KMS-11 (cell line): ENCODE measurements around the gene KRTCAP2.
"Not testable (repeated sequence)": the region's sequence is repeated elsewhere in the genome, so short reads cannot be mapped to it uniquely, and the experiment has no call there.

Source experiments
- H2AFZ ChIP-seq: fragments of 200-600 bp; sonication (generic); 2 replicates; pipeline ENCODE4 v1.6.1; 2016; ENCODE audit warnings: antibody characterized with exemption, mixed run types, low read depth
- H3K27ac ChIP-seq: fragments of 200-600 bp; sonication (generic); 2 replicates; pipeline ENCODE4 v1.6.1; 2016; ENCODE audit warnings: mild to moderate bottlenecking, mixed run types
- H3K27me3 ChIP-seq: fragments of 200-600 bp; sonication (generic); 2 replicates; pipeline ENCODE4 v1.6.1; 2017; ENCODE audit warnings: mild to moderate bottlenecking, low read depth, mixed run types, moderate library complexity; ENCODE audit not compliant: insufficient read depth
- H3K36me3 ChIP-seq: fragments of 200-600 bp; sonication (generic); 2 replicates; pipeline ENCODE4 v1.6.1; 2017; ENCODE audit warnings: mild to moderate bottlenecking, mixed run types; ENCODE audit not compliant: insufficient read depth
- H3K4me1 ChIP-seq: fragments of 200-600 bp; sonication (generic); 2 replicates; pipeline ENCODE4 v1.6.1; 2016; ENCODE audit warnings: mild to moderate bottlenecking, low read depth, mixed run types; ENCODE audit not compliant: poor library complexity, severe bottlenecking
- H3K4me2 ChIP-seq: fragments of 200-600 bp; sonication (generic); 2 replicates; pipeline ENCODE4 v1.7.0; 2016; ENCODE audit warnings: mild to moderate bottlenecking, mixed run types
- H3K4me3 ChIP-seq: fragments of 200-600 bp; sonication (generic); IDR thresholded peaks from 2 replicates; pipeline ENCODE4 v1.6.1; 2017; ENCODE audit warnings: low read depth, low read length, mixed read lengths; ENCODE audit not compliant: insufficient read depth
- H3K79me2 ChIP-seq: fragments of 200-600 bp; sonication (generic); 2 replicates; pipeline ENCODE4 v1.6.1; 2016; ENCODE audit warnings: low read depth, mixed run types; ENCODE audit not compliant: insufficient read depth
- H3K9ac ChIP-seq: fragments of 200-600 bp; sonication (generic); 2 replicates; pipeline ENCODE4 v1.6.1; 2016; ENCODE audit warnings: mild to moderate bottlenecking, mixed run types
- H4K20me1 ChIP-seq: fragments of 200-600 bp; sonication (generic); 2 replicates; pipeline ENCODE4 v1.6.1; 2016; ENCODE audit warnings: mild to moderate bottlenecking, mixed run types; ENCODE audit not compliant: insufficient read depth
- CTCF ChIP-seq: fragments of 200-600 bp; sonication (generic); conservative IDR thresholded peaks from 2 replicates; pipeline ENCODE4 v1.6.1; 2017; ENCODE audit warnings: low read depth, mild to moderate bottlenecking, antibody characterized with exemption, low read length, moderate library complexity, mixed read lengths

The KRTCAP2 gene

GRCh38 chr1:155172732-155173477 lies at the start of gene KRTCAP2:
Gene KRTCAP2 (minus strand): TSS chr1:155173304. CDS start chr1:155173224, 80 bp downstream.
- Histone ChIP-seq H3K36me3 (no peaks in the 10 kb centered on the region; the same call in 1 of the 2 replicates), H3K4me3 (peak within 1 kb of the TSS; percentile 92), H3K9ac (peak within 1 kb of the TSS; percentile 74), H3K27me3 (no peaks in the 10 kb centered on the region), H3K4me1 (peaks cover 41% of the 10 kb centered on the region), H4K20me1 (no peaks in the 10 kb centered on the region), H3K79me2 (peaks cover 18% of the 10 kb centered on the region), H3K4me2 (peak within 1 kb of the TSS; percentile 97), H2AFZ (peak within 1 kb of the TSS; percentile 68), H3K27ac (peak within 1 kb of the TSS; percentile 53)
- TF ChIP-seq CTCF, result peak; percentile 100

- not testable (repeated sequence) for H3K4me2 ChIP-seq
Measured at GRCh38 chr1:155220211-155220965, 47.3 kb upstream of the KRTCAP2 start.

GRCh38 chr1:155219592-155220031 lies 46.5 kb upstream of the KRTCAP2 start:
- Histone ChIP-seq H3K36me3 (no peaks in the 10 kb centered on the region), H4K20me1 (no peaks in the 10 kb centered on the region), H3K27me3 (no peaks in the 10 kb centered on the region), H3K4me3 (no peak overlapping the region), H2AFZ (no peak overlapping the region), H3K27ac (no peak overlapping the region), H3K4me1 (peaks cover 10% of the 10 kb centered on the region), H3K9ac (no peak overlapping the region), H3K79me2 (no peaks in the 10 kb centered on the region), H3K4me2 (no peak overlapping the region)
- no peak for TF ChIP-seq CTCF

More at GRCh38 chr1:155220211-155220965, 47.3 kb upstream of the KRTCAP2 start:
- H3K9ac ChIP-seq, H3K27me3 ChIP-seq, H3K4me3 ChIP-seq, H2AFZ ChIP-seq, H3K79me2 ChIP-seq, H3K27ac ChIP-seq, H4K20me1 ChIP-seq, H3K36me3 ChIP-seq: not testable (repeated sequence)
- H3K4me1 ChIP-seq, result peaks cover 11% of the 10 kb centered on the region

- H3K27ac ChIP-seq, result no peak overlapping the region
Measured at GRCh38 chr1:155218854-155219591, 45.9 kb upstream of the KRTCAP2 start.

GRCh38 chr1:155214702-155215101 lies 41.6 kb upstream of the KRTCAP2 start:
- not testable (repeated sequence) for H3K4me2 ChIP-seq, H3K9ac ChIP-seq, H3K79me2 ChIP-seq, H3K4me1 ChIP-seq, H3K36me3 ChIP-seq, H3K27me3 ChIP-seq, H3K4me3 ChIP-seq, H2AFZ ChIP-seq, H4K20me1 ChIP-seq, H3K27ac ChIP-seq

More at GRCh38 chr1:155218854-155219591, 45.9 kb upstream of the KRTCAP2 start:
- Histone ChIP-seq H4K20me1 (no peaks in the 10 kb centered on the region), H3K4me3 (no peak overlapping the region), H3K79me2 (no peaks in the 10 kb centered on the region), H3K4me2 (no peak overlapping the region), H2AFZ (no peak overlapping the region), H3K36me3 (no peaks in the 10 kb centered on the region), H3K27me3 (no peaks in the 10 kb centered on the region), H3K9ac (no peak overlapping the region), H3K4me1 (peaks cover 10% of the 10 kb centered on the region)
- no peak for TF ChIP-seq CTCF

- not testable (repeated sequence) for H3K4me2 ChIP-seq, H4K20me1 ChIP-seq, H3K27me3 ChIP-seq, H3K4me3 ChIP-seq, H3K27ac ChIP-seq, H3K36me3 ChIP-seq, H3K9ac ChIP-seq, H2AFZ ChIP-seq, H3K79me2 ChIP-seq
- H3K4me1 ChIP-seq, result peaks cover 22% of the 10 kb centered on the region
Measured at GRCh38 chr1:155212051-155212440, 38.9 kb upstream of the KRTCAP2 start.

GRCh38 chr1:155211381-155212050 lies 38.4 kb upstream of the KRTCAP2 start:
- not testable (repeated sequence) for H3K27ac ChIP-seq, H3K4me3 ChIP-seq, H3K27me3 ChIP-seq, H3K36me3 ChIP-seq, H3K9ac ChIP-seq, H2AFZ ChIP-seq, H3K79me2 ChIP-seq, H3K4me2 ChIP-seq, H4K20me1 ChIP-seq
- peaks cover 27% of the 10 kb centered on the region for H3K4me1 ChIP-seq
